Uterus (tissue), 2 donors: ENCODE results near the gene FBXL13.

Source experiments
- POLR2A ChIP-seq, 2 donors: fragments of 450-650 bp; IDR thresholded peaks; one replicate each; pipeline ENCODE4 v1.6.1; 2016; ENCODE audit warnings: antibody characterized with exemption in 2 of 2, mild to moderate bottlenecking in 1 of 2, moderate library complexity in 1 of 2
- TF ChIP-seq, protein P1 (sequence below), 4 experiments: fragments of 200-600 bp in 2 of 4; fragments of 450-650 bp in 2 of 4; sonication (generic) in 2 of 4; IDR thresholded peaks; one replicate each; pipeline ENCODE4 v1.5.1; 2016 to 2019; ENCODE audit warnings: antibody characterized with exemption in 4 of 4, mild to moderate bottlenecking in 2 of 4, moderate library complexity in 1 of 4

GRCh38 chr7:102891693-102892261 lies 182.8 kb downstream of the FBXL13 start:
- TF ChIP-seq, protein P1, sequence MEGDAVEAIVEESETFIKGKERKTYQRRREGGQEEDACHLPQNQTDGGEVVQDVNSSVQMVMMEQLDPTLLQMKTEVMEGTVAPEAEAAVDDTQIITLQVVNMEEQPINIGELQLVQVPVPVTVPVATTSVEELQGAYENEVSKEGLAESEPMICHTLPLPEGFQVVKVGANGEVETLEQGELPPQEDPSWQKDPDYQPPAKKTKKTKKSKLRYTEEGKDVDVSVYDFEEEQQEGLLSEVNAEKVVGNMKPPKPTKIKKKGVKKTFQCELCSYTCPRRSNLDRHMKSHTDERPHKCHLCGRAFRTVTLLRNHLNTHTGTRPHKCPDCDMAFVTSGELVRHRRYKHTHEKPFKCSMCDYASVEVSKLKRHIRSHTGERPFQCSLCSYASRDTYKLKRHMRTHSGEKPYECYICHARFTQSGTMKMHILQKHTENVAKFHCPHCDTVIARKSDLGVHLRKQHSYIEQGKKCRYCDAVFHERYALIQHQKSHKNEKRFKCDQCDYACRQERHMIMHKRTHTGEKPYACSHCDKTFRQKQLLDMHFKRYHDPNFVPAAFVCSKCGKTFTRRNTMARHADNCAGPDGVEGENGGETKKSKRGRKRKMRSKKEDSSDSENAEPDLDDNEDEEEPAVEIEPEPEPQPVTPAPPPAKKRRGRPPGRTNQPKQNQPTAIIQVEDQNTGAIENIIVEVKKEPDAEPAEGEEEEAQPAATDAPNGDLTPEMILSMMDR (IDR thresholded peaks at IDR 0.05) = no peak
- no peak for TF ChIP-seq POLR2A (IDR thresholded peaks at IDR 0.05)
